K562 (cell line): ENCODE results near the gene KCTD16. TPM values are rescaled to one million over a fixed set of nuclear protein-coding genes. Genes with fewer than 3 reads are reported as not detected.

Experiments
- EHMT2 ChIP-seq: fragments of 450-650 bp; IDR thresholded peaks from 2 replicates; pipeline ENCODE4 v1.6.1; 2018; ENCODE audit warnings: antibody characterized with exemption
- FOSL1 ChIP-seq: fragments of 200-800 bp; sonication (Bioruptor generic); conservative IDR thresholded peaks from 2 replicates; pipeline ENCODE4 v1.6.1; 2016; ENCODE audit warnings: missing genetic modification characterization, missing compliant biosample characterization
- HDAC1 ChIP-seq, 2 experiments: fragments of 450-650 bp; IDR thresholded peaks; 2 replicates each; pipeline ENCODE4 v1.6.1; 2016 to 2017; ENCODE audit warnings: inconsistent platforms in 1 of 2, mild to moderate bottlenecking in 1 of 2, moderate library complexity in 1 of 2
- HNRNPLL ChIP-seq: fragments of 200-400 bp; formaldehyde crosslinking; IDR thresholded peaks from 2 replicates; pipeline ENCODE4 v1.6.1; 2017; ENCODE audit warnings: low read length, low read depth, mild to moderate bottlenecking; ENCODE audit not compliant: poor library complexity, severe bottlenecking
- MEF2A ChIP-seq: IDR thresholded peaks from 2 replicates; pipeline ENCODE4 v1.6.1; 2011; ENCODE audit warnings: low read depth, mild to moderate bottlenecking, low read length, moderate library complexity; ENCODE audit not compliant: control insufficient read depth
- NFRKB ChIP-seq: fragments of 450-650 bp; IDR thresholded peaks from 2 replicates; pipeline ENCODE4 v1.6.1; 2016; ENCODE audit warnings: low read depth
- PML ChIP-seq: IDR thresholded peaks from 2 replicates; pipeline ENCODE4 v1.6.1; 2012; ENCODE audit warnings: low read length, inconsistent platforms
- SIN3A ChIP-seq, 2 experiments: fragments of 150-350 bp in 1 of 2; IDR thresholded peaks; 2 replicates each; pipeline ENCODE4 v1.6.1; 2011 to 2016; ENCODE audit warnings: borderline replicate concordance in 2 of 2, low read depth in 2 of 2, low read length in 2 of 2, mild to moderate bottlenecking in 2 of 2, moderate library complexity in 2 of 2; ENCODE audit not compliant: control insufficient read depth in 1 of 2
- SIN3B ChIP-seq: fragments of 450-650 bp; IDR thresholded peaks from 2 replicates; pipeline ENCODE4 v1.6.1; 2017; ENCODE audit warnings: low read depth, mild to moderate bottlenecking, moderate library complexity
- SP1 ChIP-seq: sonication (generic); formaldehyde crosslinking; IDR thresholded peaks from 2 replicates; pipeline ENCODE4 v1.8.1; 2022; ENCODE audit warnings: mild to moderate bottlenecking, missing genetic modification reagents
- ZFP36 ChIP-seq: fragments of 150-350 bp; IDR thresholded peaks from 2 replicates; pipeline ENCODE4 v1.6.1; 2018; ENCODE audit warnings: low read length, low read depth; ENCODE audit not compliant: partially characterized antibody
- ZNF133 ChIP-seq: fragments of 250-450 bp; sonication (Bioruptor Pico); IDR thresholded peaks from 2 replicates; pipeline ENCODE4 v1.4.0; 2020; ENCODE audit warnings: mild to moderate bottlenecking
- ZNF184 ChIP-seq: sonication (generic); formaldehyde crosslinking; IDR thresholded peaks from 2 replicates; pipeline ENCODE4 v1.5.0; 2020; ENCODE audit warnings: missing genetic modification reagents
- ZNF830 ChIP-seq: fragments of 250-450 bp; sonication (Bioruptor Pico); IDR thresholded peaks from 2 replicates; pipeline ENCODE4 v1.5.0; 2021; ENCODE audit warnings: mild to moderate bottlenecking
- polyA plus RNA-seq, 8 experiments: library from polyadenylated mRNA; depleted of rRNA in 4 of 8; stranded (reverse) in 5 of 8; unstranded in 3 of 8; fragments of >200 nt; fragmentation: Nextera tagmentation in 2 of 8; fragmentation: Illumina TruSeq in 1 of 8; extraction: Ambion mirVana in 2 of 8; extraction: Trizol in 1 of 8; gene quantifications; 2 replicates each; pipeline versions ENCODE4 v1.2.1 to v1.2.3, GENCODE V29; 2011 to 2014; ENCODE audit warnings: inconsistent platforms in 1 of 8, missing spikeins in 1 of 8
- total RNA-seq, 7 experiments: library from RNA; depleted of rRNA in 6 of 7; stranded (reverse); fragments of >200 nt in 6 of 7; fragmentation: Illumina TruSeq in 2 of 7; extraction: Trizol in 2 of 7; gene quantifications; 2 replicates each; pipeline versions ENCODE4 v1.2.1 to v1.2.3, GENCODE V29; 2011 to 2021; ENCODE audit warnings: low replicate concordance in 1 of 7
- TF ChIP-seq, protein P1 (sequence below): fragments of 250-450 bp; sonication (Bioruptor Pico); IDR thresholded peaks from 2 replicates; pipeline ENCODE4 v1.5.0; 2021; ENCODE audit warnings: mild to moderate bottlenecking, moderate library complexity
- TF ChIP-seq, protein P2 (sequence below): sonication (generic); formaldehyde crosslinking; IDR thresholded peaks from 2 replicates; pipeline ENCODE4 v1.9.0; 2022; ENCODE audit warnings: mild to moderate bottlenecking, missing genetic modification reagents
- TF ChIP-seq, protein P3 (sequence below): fragments of 450-650 bp; IDR thresholded peaks from 2 replicates; pipeline ENCODE4 v1.6.1; 2016; ENCODE audit warnings: borderline replicate concordance
- TF ChIP-seq, protein P4 (sequence below): sonication (generic); formaldehyde crosslinking; IDR thresholded peaks from 2 replicates; pipeline ENCODE4 v1.8.0; 2022; ENCODE audit warnings: mild to moderate bottlenecking, missing genetic modification reagents, borderline replicate concordance
- TF ChIP-seq, protein P5 (sequence below): sonication (generic); formaldehyde crosslinking; IDR thresholded peaks from 2 replicates; pipeline ENCODE4 v1.9.0; 2022; ENCODE audit warnings: mild to moderate bottlenecking, missing genetic modification reagents

Gene KCTD16
- total and polyA plus RNA-seq, 9 of the 15 experiments (the other 6 are each of a cell fraction or from before 2014, with no cell fraction given), result 0.04 TPM; not detected in 8

DNA sequence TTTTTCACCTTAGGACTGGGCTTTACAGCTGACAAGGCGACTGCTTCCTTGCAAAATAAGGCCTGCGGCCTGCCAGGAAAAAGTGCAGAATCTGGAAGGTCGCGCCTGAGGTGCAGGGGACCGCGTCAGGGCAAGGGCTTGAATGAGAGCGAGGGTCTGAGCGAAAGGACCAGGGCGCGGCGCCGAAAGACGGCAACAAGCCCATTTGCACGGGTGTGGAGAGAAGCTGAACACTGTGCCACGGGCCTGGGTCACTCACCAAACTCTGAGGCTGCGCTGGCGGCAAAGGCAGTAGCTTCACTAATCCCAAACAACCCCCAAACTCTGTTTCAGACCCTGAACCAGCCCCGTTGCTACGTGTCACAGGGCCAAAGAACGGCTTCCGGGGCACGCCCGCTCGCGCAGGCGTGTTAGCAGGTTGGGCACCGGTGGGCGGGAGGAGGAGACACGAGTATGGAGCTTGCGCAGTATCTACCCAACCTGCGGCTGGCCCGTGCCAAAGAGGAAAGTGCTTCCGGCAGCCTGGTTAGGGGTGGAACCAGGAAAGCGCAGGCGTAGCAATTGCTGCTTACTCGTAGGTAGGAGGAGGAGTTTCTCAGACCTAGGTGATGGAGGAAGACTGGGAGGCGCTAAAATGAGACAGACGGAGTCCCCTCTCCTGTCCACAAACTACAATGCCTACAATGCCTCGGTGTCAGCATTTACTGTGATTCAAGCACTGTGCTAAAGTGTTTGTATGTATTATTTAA lies at the start of gene KCTD16, which contains the start of gene YIPF5 (continued):
- TF ChIP-seq, protein P1, sequence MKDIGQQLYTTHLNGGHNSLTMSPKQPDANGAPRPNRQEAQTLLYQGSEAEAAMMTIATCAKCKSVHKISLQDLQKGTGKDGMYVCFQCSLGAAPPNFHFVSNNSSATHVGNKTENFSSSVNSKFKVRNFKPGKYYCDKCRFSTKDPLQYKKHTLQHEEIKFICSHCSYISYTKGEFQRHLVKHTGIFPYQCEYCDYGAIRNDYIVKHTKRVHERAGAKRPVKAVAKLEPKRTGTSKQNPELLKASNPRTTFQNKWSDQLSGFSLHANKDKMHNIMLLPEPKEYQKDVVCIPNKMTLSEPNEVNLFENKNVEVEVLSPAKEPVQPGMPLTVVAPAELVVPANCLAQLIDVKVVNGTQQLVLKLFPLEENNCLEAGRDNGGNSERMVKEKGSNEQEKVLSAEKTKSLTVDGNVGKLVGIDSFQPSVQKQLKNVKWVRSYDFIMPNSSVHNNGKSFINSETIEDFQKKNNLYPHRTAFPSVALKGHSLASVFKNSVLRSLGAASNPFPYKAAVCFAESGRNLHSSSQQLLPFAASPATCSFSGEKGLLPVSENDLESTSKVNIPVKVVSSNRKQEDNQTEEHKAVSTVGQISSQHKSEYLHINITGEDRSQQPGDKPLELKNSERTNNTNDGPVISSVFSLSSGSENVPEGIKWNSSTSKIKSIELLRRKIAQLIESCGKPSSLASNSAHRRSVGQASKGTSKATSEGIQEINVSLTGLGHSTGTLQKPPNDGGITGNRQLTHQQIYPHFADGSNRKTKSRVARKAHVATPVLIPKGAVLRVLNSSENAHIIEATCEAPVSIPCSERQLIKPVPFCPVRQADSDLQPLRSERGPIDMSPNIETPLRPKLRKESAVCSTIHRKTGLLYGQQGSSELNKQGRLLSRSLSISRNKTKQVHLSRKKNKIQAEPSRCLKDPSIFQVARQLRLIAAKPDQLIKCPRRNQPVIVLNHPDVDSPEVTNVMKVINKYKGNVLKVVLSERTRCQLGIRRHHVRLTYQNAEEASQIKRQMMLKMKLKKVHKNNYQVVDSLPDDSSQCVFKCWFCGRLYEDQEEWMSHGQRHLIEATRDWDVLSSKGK, result no peak
- TF ChIP-seq FOSL1 (tag) (no peak), HNRNPLL (peak; percentile 73), NFRKB (0 out of 2 replicates have a peak, but pooled peaks have one; percentile 38), SP1 (peak; percentile 52; the same call in 1 of the 2 replicates), MEF2A (no peak), SIN3B (peak; percentile 73), ZNF830 (CRISPR knock-in tag) (no peak), SIN3A (IDR thresholded peaks at IDR 0.05; ENCODE audit: borderline replicate concordance in 2 of 2, control insufficient read depth in 1 of 2, low read depth in 2 of 2, low read length in 2 of 2) (peak; percentile 45 to 76; a peak in 2 of 4 replicates), ZNF133 (CRISPR knock-in tag) (no peak), ZNF184 (no peak), EHMT2 (no peak), PML (0 out of 2 replicates have a peak, but pooled peaks have one; percentile 59), HDAC1 (IDR thresholded peaks at IDR 0.05) (peak in 1 of 2 experiments; percentile 89; a peak in 2 of 4 replicates), ZFP36 (peak; percentile 32)
- TF ChIP-seq, protein P2, sequence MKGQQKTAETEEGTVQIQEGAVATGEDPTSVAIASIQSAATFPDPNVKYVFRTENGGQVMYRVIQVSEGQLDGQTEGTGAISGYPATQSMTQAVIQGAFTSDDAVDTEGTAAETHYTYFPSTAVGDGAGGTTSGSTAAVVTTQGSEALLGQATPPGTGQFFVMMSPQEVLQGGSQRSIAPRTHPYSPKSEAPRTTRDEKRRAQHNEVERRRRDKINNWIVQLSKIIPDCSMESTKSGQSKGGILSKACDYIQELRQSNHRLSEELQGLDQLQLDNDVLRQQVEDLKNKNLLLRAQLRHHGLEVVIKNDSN (CRISPR knock-in tag), result no peak
- TF ChIP-seq, protein P3, sequence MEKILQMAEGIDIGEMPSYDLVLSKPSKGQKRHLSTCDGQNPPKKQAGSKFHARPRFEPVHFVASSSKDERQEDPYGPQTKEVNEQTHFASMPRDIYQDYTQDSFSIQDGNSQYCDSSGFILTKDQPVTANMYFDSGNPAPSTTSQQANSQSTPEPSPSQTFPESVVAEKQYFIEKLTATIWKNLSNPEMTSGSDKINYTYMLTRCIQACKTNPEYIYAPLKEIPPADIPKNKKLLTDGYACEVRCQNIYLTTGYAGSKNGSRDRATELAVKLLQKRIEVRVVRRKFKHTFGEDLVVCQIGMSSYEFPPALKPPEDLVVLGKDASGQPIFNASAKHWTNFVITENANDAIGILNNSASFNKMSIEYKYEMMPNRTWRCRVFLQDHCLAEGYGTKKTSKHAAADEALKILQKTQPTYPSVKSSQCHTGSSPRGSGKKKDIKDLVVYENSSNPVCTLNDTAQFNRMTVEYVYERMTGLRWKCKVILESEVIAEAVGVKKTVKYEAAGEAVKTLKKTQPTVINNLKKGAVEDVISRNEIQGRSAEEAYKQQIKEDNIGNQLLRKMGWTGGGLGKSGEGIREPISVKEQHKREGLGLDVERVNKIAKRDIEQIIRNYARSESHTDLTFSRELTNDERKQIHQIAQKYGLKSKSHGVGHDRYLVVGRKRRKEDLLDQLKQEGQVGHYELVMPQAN, result peak; percentile 90
- TF ChIP-seq, protein P4, sequence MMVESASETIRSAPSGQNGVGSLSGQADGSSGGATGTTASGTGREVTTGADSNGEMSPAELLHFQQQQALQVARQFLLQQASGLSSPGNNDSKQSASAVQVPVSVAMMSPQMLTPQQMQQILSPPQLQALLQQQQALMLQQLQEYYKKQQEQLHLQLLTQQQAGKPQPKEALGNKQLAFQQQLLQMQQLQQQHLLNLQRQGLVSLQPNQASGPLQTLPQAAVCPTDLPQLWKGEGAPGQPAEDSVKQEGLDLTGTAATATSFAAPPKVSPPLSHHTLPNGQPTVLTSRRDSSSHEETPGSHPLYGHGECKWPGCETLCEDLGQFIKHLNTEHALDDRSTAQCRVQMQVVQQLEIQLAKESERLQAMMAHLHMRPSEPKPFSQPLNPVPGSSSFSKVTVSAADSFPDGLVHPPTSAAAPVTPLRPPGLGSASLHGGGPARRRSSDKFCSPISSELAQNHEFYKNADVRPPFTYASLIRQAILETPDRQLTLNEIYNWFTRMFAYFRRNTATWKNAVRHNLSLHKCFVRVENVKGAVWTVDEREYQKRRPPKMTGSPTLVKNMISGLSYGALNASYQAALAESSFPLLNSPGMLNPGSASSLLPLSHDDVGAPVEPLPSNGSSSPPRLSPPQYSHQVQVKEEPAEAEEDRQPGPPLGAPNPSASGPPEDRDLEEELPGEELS (CRISPR knock-in tag), result no peak
- TF ChIP-seq, protein P5, sequence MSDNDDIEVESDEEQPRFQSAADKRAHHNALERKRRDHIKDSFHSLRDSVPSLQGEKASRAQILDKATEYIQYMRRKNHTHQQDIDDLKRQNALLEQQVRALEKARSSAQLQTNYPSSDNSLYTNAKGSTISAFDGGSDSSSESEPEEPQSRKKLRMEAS, result peak; percentile 36; the same call in 1 of the 2 replicates
